Stimulated activated CD4-positive, alpha-beta T cell treated with anti-CD3 and anti-CD28 coated beads, Interleukin-1b, Interleukin-23, amount 100 ng/mL, for 48 hours (primary cell): ENCODE results near the gene LSAMP.
"Not testable (repeated sequence)": the region's sequence is repeated elsewhere in the genome, so short reads cannot be mapped to it uniquely, and the experiment has no call there.

Source experiments
- DNase-seq: peaks from one replicate; pipeline ENCODE4 v3.0.0-alpha.2; 2020

LSAMP gene

GRCh38 chr3:115823083-115823482, 622.2 kb downstream of the LSAMP start:
- no peak for DNase-seq

DNA sequence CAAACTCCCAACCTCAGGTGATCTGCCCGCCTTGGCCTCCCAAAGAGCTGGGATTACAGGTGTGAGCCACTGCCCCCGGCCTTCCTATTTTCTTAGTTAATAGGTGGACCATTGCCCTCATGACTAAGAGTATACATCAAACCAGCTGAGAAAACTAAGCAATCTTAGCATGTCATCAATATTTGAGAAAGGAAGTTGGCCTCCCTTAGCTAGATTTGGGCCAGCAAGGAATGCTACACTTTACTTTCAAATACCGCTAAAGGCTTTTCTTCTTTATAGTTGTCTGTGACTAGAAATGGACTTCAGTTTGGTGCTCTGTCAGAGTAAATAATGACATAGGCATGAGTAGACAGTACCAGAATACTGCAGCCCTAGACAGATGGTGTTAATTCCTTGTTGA, 622.7 kb downstream of the LSAMP start:
- no peak for DNase-seq

GRCh38 chr3:115819785-115820384, 625.4 kb downstream of the LSAMP start:
- peak; percentile 43 for DNase-seq

DNA sequence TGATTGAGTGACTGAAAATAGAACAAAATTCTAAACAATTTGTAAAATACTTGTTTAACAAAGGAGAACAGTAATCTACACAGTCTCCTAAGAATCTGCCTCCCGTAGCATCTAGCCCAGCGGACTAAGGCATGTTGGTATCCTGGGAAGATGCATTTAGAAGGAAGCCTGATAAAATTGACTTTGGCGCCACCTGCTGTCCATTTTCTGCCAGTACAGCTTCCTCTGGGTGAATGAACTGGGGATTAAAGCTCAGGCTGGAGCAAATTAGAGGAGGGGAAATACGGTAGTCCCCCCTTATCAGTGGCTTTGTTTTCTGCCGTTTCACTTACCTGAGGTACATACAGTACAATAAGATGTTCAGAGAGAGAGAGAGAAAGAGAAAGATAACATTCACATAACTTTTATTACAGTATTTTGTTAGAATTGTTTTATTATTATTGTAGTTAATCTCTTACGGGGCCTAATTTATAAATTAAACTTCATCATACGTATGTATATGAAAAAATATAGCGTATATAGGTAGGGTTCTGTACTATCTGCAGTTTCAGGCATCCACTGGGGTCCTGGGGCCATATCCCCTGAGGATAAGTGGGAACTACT, 630.4 kb downstream of the LSAMP start:
- peak; percentile 53 for DNase-seq

- DNase-seq, result no peak
These were observed 631.3 kb downstream of the LSAMP start for GRCh38 chr3:115814006-115814405.

- DNase-seq, result no peak
These were observed 636.5 kb downstream of the LSAMP start for GRCh38 chr3:115808816-115809215.

GRCh38 chr3:115808244-115808643, 637.0 kb downstream of the LSAMP start:
- no peak for DNase-seq

- no peak for DNase-seq
These were observed 638.8 kb downstream of the LSAMP start for GRCh38 chr3:115806501-115806900.

- DNase-seq, result no peak
These were observed 639.8 kb downstream of the LSAMP start for GRCh38 chr3:115805520-115805919.

DNA sequence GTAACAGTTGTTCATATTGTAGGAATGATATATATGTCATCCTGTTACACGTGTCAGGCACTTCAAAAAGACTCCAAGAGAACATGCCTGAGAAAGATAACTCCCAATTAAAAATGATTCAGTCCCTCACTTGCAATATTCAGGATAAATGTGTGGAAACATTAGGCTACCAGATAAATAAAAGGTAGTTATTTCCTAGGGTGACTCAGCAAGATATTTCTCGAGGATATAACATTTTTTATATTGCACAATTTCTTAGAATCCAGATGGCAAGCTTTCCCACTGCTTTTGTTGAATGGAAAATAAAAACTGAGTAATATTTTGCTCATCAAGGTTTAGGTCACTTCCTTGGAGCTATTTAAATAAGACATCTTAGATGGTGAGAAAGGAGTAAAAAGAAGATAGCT, 640.6 kb downstream of the LSAMP start:
- no peak for DNase-seq

- DNase-seq, result no peak
These were observed 641.1 kb downstream of the LSAMP start for GRCh38 chr3:115804200-115804599.

- no peak for DNase-seq
These were observed 641.6 kb downstream of the LSAMP start for GRCh38 chr3:115803661-115804060.

DNA sequence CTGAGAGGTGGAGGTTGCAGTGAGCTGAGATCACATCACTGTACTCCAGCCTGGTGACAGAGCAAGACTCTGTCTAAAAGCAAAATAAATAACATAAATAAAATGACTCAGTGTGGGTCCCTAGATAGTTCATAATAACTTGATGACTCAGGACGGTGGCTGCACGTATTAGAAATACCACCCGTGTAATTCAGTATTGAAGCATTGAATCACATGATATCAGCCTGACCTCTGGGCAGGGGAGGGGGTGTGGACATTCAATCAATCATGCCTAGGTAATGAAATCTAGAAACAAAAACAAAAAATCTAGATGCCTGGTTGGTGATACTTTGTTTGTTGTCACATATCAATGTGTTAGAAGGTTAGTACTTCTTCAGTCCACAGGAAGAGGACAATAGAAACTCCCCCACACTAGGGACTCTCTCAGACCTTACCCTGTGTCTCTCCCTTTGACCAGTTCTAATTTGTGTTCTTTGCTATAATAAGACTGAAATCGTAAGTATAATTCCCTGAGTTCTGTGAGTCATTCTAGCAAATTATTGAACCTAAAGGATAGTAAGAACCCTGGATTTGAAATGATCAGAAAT, 644.7 kb downstream of the LSAMP start:
- DNase-seq, result no peak

DNA sequence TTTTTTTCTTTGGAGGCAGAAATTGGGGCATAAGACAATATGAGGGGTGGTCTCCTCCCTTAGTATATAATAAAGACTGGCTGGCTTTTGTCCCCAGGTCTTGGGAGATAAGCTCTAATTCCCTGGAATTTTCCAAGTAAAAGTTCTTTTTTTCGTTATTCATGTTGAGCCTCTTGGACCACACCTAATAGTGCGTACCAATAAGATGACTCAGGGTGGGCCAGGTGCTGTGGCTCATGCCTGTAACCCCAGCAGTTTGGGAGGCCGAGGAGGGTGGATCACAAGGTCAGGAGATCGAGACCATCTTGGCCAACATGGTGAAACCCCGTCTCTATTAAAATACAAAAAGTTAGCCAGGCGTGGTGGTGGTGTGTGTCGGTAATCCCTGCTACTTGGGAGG, 645.2 kb downstream of the LSAMP start:
- not testable (repeated sequence) for DNase-seq

DNA sequence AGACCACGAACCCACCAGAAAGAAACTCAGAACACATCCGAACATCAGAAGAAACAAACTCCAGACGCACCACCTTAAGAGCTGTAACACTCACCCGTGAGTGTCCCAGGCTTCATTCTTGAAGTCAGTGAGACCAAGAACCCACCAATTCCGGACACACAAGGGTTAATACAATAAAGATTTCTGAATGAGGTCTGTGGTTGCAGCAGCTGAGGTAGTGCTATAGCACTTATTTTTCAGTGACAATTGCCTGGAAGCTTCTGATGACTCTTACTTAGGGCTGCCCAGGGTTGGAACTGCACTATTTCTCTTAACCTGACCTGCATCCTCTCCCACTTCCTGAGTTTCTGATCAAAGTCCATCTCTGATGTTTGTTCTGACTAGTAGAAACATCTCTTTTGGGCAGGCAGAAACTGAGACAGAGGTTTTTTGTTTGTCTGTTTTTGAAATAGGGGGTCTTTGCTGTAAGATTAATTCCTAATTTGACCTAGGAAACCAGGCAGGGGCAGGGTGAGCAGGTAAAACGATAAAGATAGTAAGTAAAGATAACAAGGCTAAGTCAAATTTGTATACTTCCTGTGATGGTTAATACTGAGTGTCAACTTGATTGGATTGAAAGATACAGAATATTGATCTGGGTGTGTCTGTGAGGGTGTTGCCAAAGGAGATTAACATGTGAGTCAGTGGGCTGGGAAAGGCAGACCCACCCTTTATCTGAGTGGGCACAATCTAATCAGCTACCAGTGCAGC, 652.9 kb downstream of the LSAMP start:
- DNase-seq, result peak; percentile 5

GRCh38 chr3:115791271-115792153, 653.8 kb downstream of the LSAMP start:
- not testable (repeated sequence) for DNase-seq

- DNase-seq, result peak; percentile 69
These were observed 654.5 kb downstream of the LSAMP start for GRCh38 chr3:115790759-115791158.

DNA sequence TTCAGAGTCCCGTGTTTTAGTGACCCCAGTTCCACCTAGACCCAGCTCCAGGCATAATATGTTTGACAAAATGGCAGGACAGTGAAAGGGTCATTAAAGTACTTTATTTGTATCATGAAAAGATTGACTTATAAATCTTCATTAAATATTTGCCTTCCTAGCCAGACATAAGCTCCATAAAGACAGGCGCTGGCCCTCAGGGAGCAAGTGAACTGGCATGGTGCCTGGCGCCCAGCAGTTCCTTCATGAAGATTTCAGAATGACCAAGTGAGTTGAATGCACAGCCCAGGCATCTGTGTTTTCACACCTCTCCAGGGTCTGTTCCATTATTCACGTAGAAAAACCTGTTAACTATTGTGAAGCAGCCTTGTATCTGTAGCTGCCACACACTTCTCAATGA, 655.8 kb downstream of the LSAMP start:
- DNase-seq, result no peak

DNA sequence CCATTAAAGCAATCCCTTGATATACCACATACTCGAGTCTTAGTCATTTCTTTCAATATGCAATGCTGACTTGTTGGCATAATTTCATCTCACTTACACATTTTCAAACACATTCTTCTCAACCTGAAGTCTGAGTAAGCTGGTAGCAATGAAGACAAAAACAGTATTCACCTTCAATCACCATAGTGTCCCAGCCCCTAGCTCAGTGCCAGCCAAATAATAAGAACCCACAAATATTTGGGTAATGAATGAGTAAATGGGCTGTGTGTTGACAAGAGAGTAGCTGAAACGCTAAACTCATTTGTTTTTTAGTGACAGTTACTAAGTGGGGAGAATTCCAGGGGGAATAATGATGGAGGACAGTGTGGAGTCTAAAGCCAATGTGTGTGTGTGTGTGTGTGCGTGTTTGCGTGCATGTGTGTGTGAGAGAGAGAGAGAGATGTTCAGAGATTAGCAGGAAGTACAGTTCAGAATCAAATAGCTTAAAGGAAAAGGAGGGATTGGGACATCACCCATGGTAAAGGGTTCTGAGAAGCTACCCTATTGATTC, 656.3 kb downstream of the LSAMP start:
- DNase-seq, result no peak

DNA sequence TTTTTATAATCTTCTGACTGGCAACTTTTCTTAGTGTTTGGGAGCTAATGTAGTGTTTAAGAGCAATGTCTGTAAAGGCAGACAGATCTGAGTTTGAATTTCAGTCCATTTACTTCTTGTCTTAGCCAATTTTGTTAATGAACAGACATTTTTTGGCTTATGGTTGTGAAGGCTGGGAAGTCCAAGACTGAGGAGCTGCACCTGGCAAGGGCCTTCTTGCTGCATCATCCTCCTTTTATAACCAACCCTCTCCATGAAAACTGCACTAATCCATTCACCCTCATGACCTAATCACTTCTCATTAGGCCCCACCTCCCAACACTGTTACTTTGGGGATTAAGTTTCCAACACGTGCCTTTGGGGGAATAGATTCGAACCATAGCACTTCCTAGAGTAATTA, 657.5 kb downstream of the LSAMP start:
- DNase-seq, result no peak

GRCh38 chr3:115785782-115786181, 659.5 kb downstream of the LSAMP start:
- no peak for DNase-seq

- no peak for DNase-seq
These were observed 660.3 kb downstream of the LSAMP start for GRCh38 chr3:115784739-115785536.
